Measurements from ENCODE around the gene AGT. TPM values are rescaled to one million over a fixed set of nuclear protein-coding genes. Genes with fewer than 3 reads are reported as not detected.
A peak's percentile ranks its signal among the peaks of the same experiment; 100 is the strongest.

AGT gene
- total and polyA plus RNA-seq, 2 experiments from 2014 or later, result 16.6 to 23.8 TPM

GRCh38 chr1:230739564-230740290 lies 25.8 kb upstream of the AGT start:
- TF ChIP-seq, protein P1, sequence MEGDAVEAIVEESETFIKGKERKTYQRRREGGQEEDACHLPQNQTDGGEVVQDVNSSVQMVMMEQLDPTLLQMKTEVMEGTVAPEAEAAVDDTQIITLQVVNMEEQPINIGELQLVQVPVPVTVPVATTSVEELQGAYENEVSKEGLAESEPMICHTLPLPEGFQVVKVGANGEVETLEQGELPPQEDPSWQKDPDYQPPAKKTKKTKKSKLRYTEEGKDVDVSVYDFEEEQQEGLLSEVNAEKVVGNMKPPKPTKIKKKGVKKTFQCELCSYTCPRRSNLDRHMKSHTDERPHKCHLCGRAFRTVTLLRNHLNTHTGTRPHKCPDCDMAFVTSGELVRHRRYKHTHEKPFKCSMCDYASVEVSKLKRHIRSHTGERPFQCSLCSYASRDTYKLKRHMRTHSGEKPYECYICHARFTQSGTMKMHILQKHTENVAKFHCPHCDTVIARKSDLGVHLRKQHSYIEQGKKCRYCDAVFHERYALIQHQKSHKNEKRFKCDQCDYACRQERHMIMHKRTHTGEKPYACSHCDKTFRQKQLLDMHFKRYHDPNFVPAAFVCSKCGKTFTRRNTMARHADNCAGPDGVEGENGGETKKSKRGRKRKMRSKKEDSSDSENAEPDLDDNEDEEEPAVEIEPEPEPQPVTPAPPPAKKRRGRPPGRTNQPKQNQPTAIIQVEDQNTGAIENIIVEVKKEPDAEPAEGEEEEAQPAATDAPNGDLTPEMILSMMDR (IDR thresholded peaks at IDR 0.05; ENCODE audit: low read depth, low read length), result no peak
- no peak for DNase-seq (ENCODE audit: low read depth in 1 of 2, low spot score in 1 of 2)

DNA sequence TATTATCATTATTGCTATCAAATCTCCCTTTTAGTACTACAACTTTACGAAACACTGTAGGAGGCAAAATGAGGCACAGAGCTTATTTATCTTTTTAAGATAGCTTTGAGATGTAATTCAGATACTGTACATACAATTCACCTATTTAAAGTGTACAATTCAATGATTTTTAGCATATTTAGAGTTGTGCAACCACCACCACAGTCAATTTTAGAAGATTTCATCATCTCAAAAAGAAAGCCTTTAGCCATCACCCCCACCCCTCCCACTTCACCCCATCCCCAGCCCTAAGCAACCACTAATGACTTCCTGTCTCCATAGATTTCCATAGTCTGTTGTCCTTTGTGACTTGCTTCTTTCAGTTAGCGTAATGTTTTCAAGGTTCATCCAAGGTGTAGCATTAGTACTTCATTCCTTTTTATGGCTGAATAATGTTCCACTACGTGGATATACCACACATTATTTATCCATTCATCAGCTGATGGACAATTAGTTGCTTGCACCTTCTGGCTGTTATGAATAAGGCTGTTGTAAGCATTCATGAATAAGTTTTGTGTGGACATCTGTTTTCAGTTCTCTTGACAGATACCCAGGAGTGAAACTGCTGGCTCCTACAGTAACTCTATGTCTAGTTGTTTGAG lies 23.8 kb upstream of the AGT start:
- no peak overlapping the region for H3K4me3 ChIP-seq
- H3K36me3 ChIP-seq, result no peaks in the 10 kb centered on the region
- no peak overlapping the region for H3K27ac ChIP-seq
- no peaks in the 10 kb centered on the region for H3K4me1 ChIP-seq (ENCODE audit: low read depth)
- DNase-seq (ENCODE audit: low read depth in 1 of 2, low spot score in 1 of 2), result no peak
- H3K9me3 ChIP-seq (ENCODE audit: low read depth), result no peaks in the 10 kb centered on the region
- no peaks in the 10 kb centered on the region for H3K27me3 ChIP-seq
- TF ChIP-seq, protein P1 (IDR thresholded peaks at IDR 0.05; ENCODE audit: low read depth, low read length), result no peak

More at GRCh38 chr1:230739564-230740290, 25.8 kb upstream of the AGT start:
- H3K4me3 ChIP-seq, result no peak overlapping the region
- H3K36me3 ChIP-seq, result no peaks in the 10 kb centered on the region
- H3K4me1 ChIP-seq (ENCODE audit: low read depth), result no peaks in the 10 kb centered on the region
- no peak overlapping the region for H3K27ac ChIP-seq
- no peaks in the 10 kb centered on the region for H3K9me3 ChIP-seq (ENCODE audit: low read depth)
- no peaks in the 10 kb centered on the region for H3K27me3 ChIP-seq

DNA sequence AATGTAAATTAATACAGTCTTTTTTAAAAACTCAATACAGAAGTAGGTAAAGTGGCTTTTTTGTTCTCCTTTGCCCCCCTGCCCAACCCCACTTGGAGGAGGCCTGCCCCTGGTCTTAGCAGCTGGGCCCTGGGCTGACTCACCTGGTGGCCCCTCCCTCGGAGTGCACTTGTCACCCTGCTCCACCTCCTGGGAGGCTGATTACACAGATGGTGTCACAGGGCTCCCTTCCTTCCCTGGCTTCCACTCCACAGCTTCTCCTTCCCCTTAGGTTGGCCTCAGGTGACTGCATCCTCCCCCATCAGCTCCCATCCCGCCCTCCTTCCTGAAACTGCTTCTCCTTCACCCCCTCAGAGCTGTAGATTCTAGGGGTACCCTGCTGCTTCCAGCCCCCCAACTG lies 21.5 kb upstream of the AGT start:
- H3K9me3 ChIP-seq (ENCODE audit: low read depth), result no peaks in the 10 kb centered on the region
- H3K27ac ChIP-seq, result no peak overlapping the region
- TF ChIP-seq, protein P1 (IDR thresholded peaks at IDR 0.05; ENCODE audit: low read depth, low read length), result no peak
- H3K4me1 ChIP-seq (ENCODE audit: low read depth), result no peaks in the 10 kb centered on the region
- no peaks in the 10 kb centered on the region for H3K36me3 ChIP-seq
- no peak overlapping the region for H3K4me3 ChIP-seq
- DNase-seq (ENCODE audit: low read depth in 1 of 2, low spot score in 1 of 2), result no peak
- no peaks in the 10 kb centered on the region for H3K27me3 ChIP-seq

DNA sequence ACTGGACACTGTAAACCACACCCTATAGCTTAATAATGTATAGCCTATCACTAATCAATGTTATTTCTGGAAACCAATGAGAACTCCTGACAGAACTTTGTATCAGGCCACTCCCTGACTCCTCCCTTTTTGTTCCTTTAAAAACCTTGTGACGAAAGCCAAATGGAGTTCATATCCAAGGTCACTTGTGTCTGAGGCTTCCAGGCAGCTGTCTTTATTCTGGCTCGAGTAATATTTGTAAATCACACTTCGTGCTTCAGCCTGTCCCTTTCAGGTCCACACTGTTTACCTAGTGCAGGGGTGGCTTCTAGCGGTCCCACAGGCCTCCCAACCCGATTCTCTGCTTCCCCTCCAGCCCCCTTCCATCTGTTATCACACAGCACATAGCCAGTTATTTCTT lies 17.1 kb upstream of the AGT start:
- Histone ChIP-seq H3K27me3 (no peaks in the 10 kb centered on the region), H3K9me3 (ENCODE audit: low read depth) (no peaks in the 10 kb centered on the region), H3K4me3 (no peak overlapping the region), H3K4me1 (ENCODE audit: low read depth) (no peaks in the 10 kb centered on the region), H3K27ac (peak overlapping the region; percentile 1), H3K36me3 (no peaks in the 10 kb centered on the region)
- no peak for DNase-seq (ENCODE audit: low read depth in 1 of 2, low spot score in 1 of 2)
- TF ChIP-seq, protein P1 (IDR thresholded peaks at IDR 0.05; ENCODE audit: low read depth, low read length), result no peak

- Histone ChIP-seq H3K36me3 (no peaks in the 10 kb centered on the region), H3K27ac (no peak overlapping the region), H3K9me3 (ENCODE audit: low read depth) (no peaks in the 10 kb centered on the region), H3K4me1 (ENCODE audit: low read depth) (no peaks in the 10 kb centered on the region), H3K4me3 (no peak overlapping the region), H3K27me3 (no peaks in the 10 kb centered on the region)
- peak in 1 of 2 donors; percentile 62 for DNase-seq (ENCODE audit: low read depth in 1 of 2, low spot score in 1 of 2)
- TF ChIP-seq, protein P1 (IDR thresholded peaks at IDR 0.05; ENCODE audit: low read depth, low read length), result no peak
Measured at GRCh38 chr1:230728710-230729392, 14.9 kb upstream of the AGT start.

Data from cardiac muscle cell (in vitro differentiated cells and primary cell).